Neural cell (in vitro differentiated cells): ENCODE results near the gene BRD2. TPM values are rescaled to one million over a fixed set of nuclear protein-coding genes. Genes with fewer than 3 reads are reported as not detected.

Experiments
- H2AFZ ChIP-seq: fragments of 200-600, 300-800 bp; sonication (generic), shearing (Covaris generic); 2 replicates; pipeline ENCODE4 v1.6.0; 2014; ENCODE audit warnings: low read depth, mild to moderate bottlenecking, antibody characterized with exemption, low read length, moderate library complexity
- H3F3A ChIP-seq: fragments of 200-600 bp; shearing (Covaris generic); 2 replicates; pipeline ENCODE4 v1.6.1; 2016; ENCODE audit warnings: mild to moderate bottlenecking, moderate library complexity, mixed read lengths, antibody characterized with exemption, low read length; ENCODE audit not compliant: insufficient read depth, poor library complexity, severe bottlenecking
- H3K27ac ChIP-seq: fragments of 200-600, 300-800 bp; sonication (generic), shearing (Covaris generic); 2 replicates; pipeline ENCODE4 v1.5.1; 2014; ENCODE audit warnings: mild to moderate bottlenecking, low read length, moderate library complexity
- H3K27me3 ChIP-seq: fragments of 300-800, 200-600 bp; sonication (generic), shearing (Covaris generic); 2 replicates; pipeline ENCODE4 v1.6.0; 2014; ENCODE audit warnings: mild to moderate bottlenecking, low read depth, low read length, moderate library complexity; ENCODE audit not compliant: insufficient read depth
- H3K36me3 ChIP-seq: fragments of 300-800, 200-600 bp; sonication (generic), shearing (Covaris generic); 2 replicates; pipeline ENCODE4 v1.5.1; 2014; ENCODE audit warnings: mild to moderate bottlenecking, antibody characterized with exemption, low read length, moderate library complexity; ENCODE audit not compliant: insufficient read depth
- H3K4me2 ChIP-seq: fragments of 300-800, 200-600 bp; sonication (generic), shearing (Covaris generic); 2 replicates; pipeline ENCODE4 v1.6.0; 2014; ENCODE audit warnings: mild to moderate bottlenecking, low read length
- H3K4me3 ChIP-seq: fragments of 300-800, 200-600 bp; sonication (generic), shearing (Covaris generic); 2 replicates; pipeline ENCODE4 v1.5.1; 2014; ENCODE audit warnings: mild to moderate bottlenecking, low read length, moderate library complexity
- H3K79me2 ChIP-seq: fragments of 200-600 bp; shearing (Covaris generic); replicated peaks from 2 replicates; pipeline ENCODE4 v1.6.0; 2014; ENCODE audit warnings: mild to moderate bottlenecking, low read length, moderate library complexity; ENCODE audit not compliant: insufficient read depth
- H3K9ac ChIP-seq: fragments of 300-800, 200-600 bp; sonication (generic), shearing (Covaris generic); 2 replicates; pipeline ENCODE4 v1.6.1; 2016; ENCODE audit warnings: mild to moderate bottlenecking, low read length, mixed read lengths
- H3K9me2 ChIP-seq: fragments of 200-600 bp; shearing (Covaris generic); 2 replicates; pipeline ENCODE4 v1.6.1; 2016; ENCODE audit warnings: mild to moderate bottlenecking, low read length, mixed read lengths; ENCODE audit not compliant: insufficient read depth
- H3K9me3 ChIP-seq: fragments of 200-600, 300-800 bp; sonication (generic), shearing (Covaris generic); 2 replicates; pipeline ENCODE4 v1.6.1; 2016; ENCODE audit warnings: mild to moderate bottlenecking, mixed run types, low read length, moderate library complexity, mixed read lengths
- H4K20me1 ChIP-seq: fragments of 200-600 bp; shearing (Covaris generic); 2 replicates; pipeline ENCODE4 v1.6.1; 2016; ENCODE audit warnings: mild to moderate bottlenecking, mixed run types; ENCODE audit not compliant: insufficient read depth
- CTCF ChIP-seq: fragments of 450-650 bp; IDR thresholded peaks from 2 replicates; pipeline ENCODE4 v1.5.1; 2014; ENCODE audit warnings: antibody characterized with exemption, mild to moderate bottlenecking, moderate library complexity; ENCODE audit not compliant: poor library complexity, severe bottlenecking
- EP300 ChIP-seq: fragments of 450-650 bp; conservative IDR thresholded peaks from 2 replicates; pipeline ENCODE4 v1.6.1; 2014; ENCODE audit warnings: antibody characterized with exemption, mild to moderate bottlenecking, moderate library complexity; ENCODE audit not compliant: poor library complexity, severe bottlenecking
- EZH2 ChIP-seq: fragments of 200-600, 300-800 bp; shearing (Covaris generic), sonication (generic); IDR thresholded peaks from 2 replicates; pipeline ENCODE4 v1.6.1; 2014; ENCODE audit warnings: antibody characterized with exemption, low read length, borderline replicate concordance, mild to moderate bottlenecking; ENCODE audit not compliant: insufficient read depth, poor library complexity, severe bottlenecking
- MXI1 ChIP-seq: fragments of 450-650 bp; conservative IDR thresholded peaks from 2 replicates; pipeline ENCODE4 v1.6.1; 2014; ENCODE audit warnings: antibody characterized with exemption, mild to moderate bottlenecking; ENCODE audit not compliant: poor library complexity, severe bottlenecking
- POLR2AphosphoS5 ChIP-seq: IDR thresholded peaks from 2 replicates; pipeline ENCODE4 v1.6.1; 2012
- RAD21 ChIP-seq: fragments of 450-650 bp; conservative IDR thresholded peaks from 2 replicates; pipeline ENCODE4 v1.6.1; 2014; ENCODE audit warnings: antibody characterized with exemption, mild to moderate bottlenecking, moderate library complexity
- REST ChIP-seq: IDR thresholded peaks from 2 replicates; pipeline ENCODE4 v1.6.1; 2012; ENCODE audit warnings: borderline replicate concordance
- SMC3 ChIP-seq: fragments of 450-650 bp; conservative IDR thresholded peaks from 2 replicates; pipeline ENCODE4 v1.6.1; 2014; ENCODE audit warnings: antibody characterized with exemption, mild to moderate bottlenecking, moderate library complexity; ENCODE audit not compliant: poor library complexity
- TAF1 ChIP-seq: IDR thresholded peaks from 2 replicates; pipeline ENCODE4 v1.6.1; 2012; ENCODE audit warnings: low read depth
- polyA plus RNA-seq: library from polyadenylated mRNA; depleted of rRNA; stranded (reverse); fragments of >200 nt; gene quantifications from 2 replicates; pipeline ENCODE4 v1.2.3, GENCODE V29; 2014

The BRD2 gene
- polyA plus RNA-seq, 1 donor from 2014 or later: 107 TPM

GRCh38 chr6:33001685-33002084 is 33.3 kb downstream of the BRD2 start:
- Histone ChIP-seq H3K27me3 (no peaks in the 10 kb centered on the region), H3K27ac (no peak overlapping the region), H3K9me3 (no peaks in the 10 kb centered on the region), H3K4me3 (no peak overlapping the region), H2AFZ (no peak overlapping the region), H3K36me3 (no peaks in the 10 kb centered on the region), H3K79me2 (no peaks in the 10 kb centered on the region), H4K20me1 (no peaks in the 10 kb centered on the region), H3K9me2 (no peaks in the 10 kb centered on the region), H3K9ac (no peak overlapping the region), H3K4me2 (no peak overlapping the region), H3F3A (no peaks in the 10 kb centered on the region)
- no peak for TF ChIP-seq CTCF
- no peak for TF ChIP-seq MXI1
- no peak for TF ChIP-seq SMC3
- no peak for TF ChIP-seq POLR2AphosphoS5
- no peak for TF ChIP-seq RAD21
- TF ChIP-seq REST: no peak
- TF ChIP-seq EZH2: no peak
- no peak for TF ChIP-seq TAF1
- no peak for TF ChIP-seq EP300

GRCh38 chr6:33004940-33005339 is 36.5 kb downstream of the BRD2 start:
- Histone ChIP-seq H3K36me3 (no peaks in the 10 kb centered on the region), H3K27me3 (no peaks in the 10 kb centered on the region), H4K20me1 (no peaks in the 10 kb centered on the region), H3K9ac (no peak overlapping the region), H3K9me2 (no peaks in the 10 kb centered on the region), H3K4me3 (no peak overlapping the region), H3K9me3 (no peaks in the 10 kb centered on the region), H2AFZ (no peak overlapping the region), H3K4me2 (no peak overlapping the region), H3K79me2 (no peaks in the 10 kb centered on the region), H3K27ac (no peak overlapping the region), H3F3A (no peaks in the 10 kb centered on the region)
- TF ChIP-seq REST: no peak
- no peak for TF ChIP-seq CTCF
- TF ChIP-seq POLR2AphosphoS5: no peak
- TF ChIP-seq EP300: no peak
- no peak for TF ChIP-seq TAF1
- TF ChIP-seq SMC3: no peak
- TF ChIP-seq EZH2: no peak
- TF ChIP-seq RAD21: no peak
- no peak for TF ChIP-seq MXI1
